K562 (cell line): Measurements from ENCODE around the gene NECTIN4. TPM values are rescaled to one million over a fixed set of nuclear protein-coding genes. Genes with fewer than 3 reads are reported as not detected.

Source experiments
- AFF4 ChIP-seq: sonication (generic); formaldehyde crosslinking; IDR thresholded peaks from 2 replicates; pipeline ENCODE4 v1.8.0; 2023; ENCODE audit warnings: mild to moderate bottlenecking, missing genetic modification reagents
- ARID1B ChIP-seq: fragments of 450-650 bp; IDR thresholded peaks from 2 replicates; pipeline ENCODE4 v1.6.1; 2016; ENCODE audit warnings: antibody characterized with exemption, mild to moderate bottlenecking, inconsistent platforms
- EHMT2 ChIP-seq: fragments of 450-650 bp; IDR thresholded peaks from 2 replicates; pipeline ENCODE4 v1.6.1; 2018; ENCODE audit warnings: antibody characterized with exemption
- ETS1 ChIP-seq: conservative IDR thresholded peaks from 2 replicates; pipeline ENCODE4 v1.6.1; 2011; ENCODE audit warnings: low read depth, mild to moderate bottlenecking, low read length; ENCODE audit not compliant: control insufficient read depth
- ETV5 ChIP-seq: sonication (generic); formaldehyde crosslinking; IDR thresholded peaks from 2 replicates; pipeline ENCODE4 v1.4.0; 2020; ENCODE audit warnings: low read depth, mild to moderate bottlenecking, missing genetic modification reagents
- HMGN3 ChIP-seq: IDR thresholded peaks from 2 replicates; pipeline ENCODE4 v1.6.1; 2011; ENCODE audit warnings: borderline replicate concordance, low read depth, mild to moderate bottlenecking, mixed read lengths, low read length; ENCODE audit not compliant: insufficient read length; ENCODE audit errors: extremely low read depth
- HNRNPLL ChIP-seq: fragments of 200-400 bp; formaldehyde crosslinking; IDR thresholded peaks from 2 replicates; pipeline ENCODE4 v1.6.1; 2017; ENCODE audit warnings: low read length, low read depth, mild to moderate bottlenecking; ENCODE audit not compliant: poor library complexity, severe bottlenecking
- IRF9 ChIP-seq: fragments of 450-650 bp; IDR thresholded peaks from 2 replicates; pipeline ENCODE4 v1.6.1; 2016; ENCODE audit warnings: missing biosample characterization, missing genetic modification characterization
- KDM1A ChIP-seq, 2 experiments: fragments of 450-650 bp; IDR thresholded peaks; 2 replicates each; pipeline ENCODE4 v1.6.1; 2016; ENCODE audit warnings: mild to moderate bottlenecking in 2 of 2
- NR1H2 ChIP-seq: sonication (generic); formaldehyde crosslinking; IDR thresholded peaks from 2 replicates; pipeline ENCODE4 v1.4.0; 2020; ENCODE audit warnings: mild to moderate bottlenecking, missing genetic modification reagents
- PATZ1 ChIP-seq: fragments of 250-450 bp; sonication (Bioruptor Pico); IDR thresholded peaks from 2 replicates; pipeline ENCODE4 v1.5.0; 2020; ENCODE audit warnings: mild to moderate bottlenecking, borderline replicate concordance
- POLR2B ChIP-seq: fragments of 450-650 bp; IDR thresholded peaks from 2 replicates; pipeline ENCODE4 v1.6.1; 2018; ENCODE audit warnings: low read depth; ENCODE audit not compliant: partially characterized antibody
- POLR2H ChIP-seq: IDR thresholded peaks from 2 replicates; pipeline ENCODE4 v1.6.1; 2016; ENCODE audit warnings: missing genetic modification characterization, low read depth, mild to moderate bottlenecking, control low read depth, missing compliant biosample characterization, moderate library complexity
- SP1 ChIP-seq: sonication (generic); formaldehyde crosslinking; IDR thresholded peaks from 2 replicates; pipeline ENCODE4 v1.8.1; 2022; ENCODE audit warnings: mild to moderate bottlenecking, missing genetic modification reagents
- SRSF9 ChIP-seq: fragments of 200-400 bp; formaldehyde crosslinking; IDR thresholded peaks from 2 replicates; pipeline ENCODE4 v1.6.1; 2017; ENCODE audit warnings: low read depth, low read length, borderline replicate concordance
- TSC22D4 ChIP-seq: fragments of 450-650 bp; IDR thresholded peaks from 2 replicates; pipeline ENCODE4 v1.6.1; 2016; ENCODE audit warnings: missing genetic modification characterization, missing biosample characterization, control low read depth
- WHSC1 ChIP-seq: IDR thresholded peaks from one replicate; pipeline ENCODE4 v1.6.1; 2012; ENCODE audit warnings: low read length, control low read depth, inconsistent platforms
- ZNF12 ChIP-seq: sonication (generic); formaldehyde crosslinking; IDR thresholded peaks from 2 replicates; pipeline ENCODE4 v1.4.0; 2020; ENCODE audit warnings: mild to moderate bottlenecking, missing genetic modification reagents
- ZNF24 ChIP-seq: fragments of 450-650 bp; IDR thresholded peaks from 2 replicates; pipeline ENCODE4 v1.6.1; 2016
- ZNF76 ChIP-seq: fragments of 250-450 bp; sonication (Bioruptor Pico); IDR thresholded peaks from 2 replicates; pipeline ENCODE4 v1.4.0; 2020; ENCODE audit warnings: mild to moderate bottlenecking, moderate library complexity, borderline replicate concordance
- polyA plus RNA-seq, 8 experiments: library from polyadenylated mRNA; depleted of rRNA in 4 of 8; stranded (reverse) in 5 of 8; unstranded in 3 of 8; fragments of >200 nt; fragmentation: Nextera tagmentation in 2 of 8; fragmentation: Illumina TruSeq in 1 of 8; extraction: Ambion mirVana in 2 of 8; extraction: Trizol in 1 of 8; gene quantifications; 2 replicates each; pipeline versions ENCODE4 v1.2.1 to v1.2.3, GENCODE V29; 2011 to 2014; ENCODE audit warnings: inconsistent platforms in 1 of 8, missing spikeins in 1 of 8
- total RNA-seq, 7 experiments: library from RNA; depleted of rRNA in 6 of 7; stranded (reverse); fragments of >200 nt in 6 of 7; fragmentation: Illumina TruSeq in 2 of 7; extraction: Trizol in 2 of 7; gene quantifications; 2 replicates each; pipeline versions ENCODE4 v1.2.1 to v1.2.3, GENCODE V29; 2011 to 2021; ENCODE audit warnings: low replicate concordance in 1 of 7

The NECTIN4 gene
- total and polyA plus RNA-seq, 9 of the 15 experiments (the other 6 are each of a cell fraction or from before 2014, with no cell fraction given) = 0.01 to 0.09 TPM; not detected in 7

GRCh38 chr1:161045736-161046604 is 43.4 kb downstream of the NECTIN4 start, which contains the start of gene USF1 (continued):
- TF ChIP-seq ZNF76 (CRISPR knock-in tag) (no peak), POLR2H (tag) (peak; percentile 93), KDM1A (IDR thresholded peaks at IDR 0.05) (no peak), HMGN3 (no peak), TSC22D4 (tag) (no peak), ZNF12 (CRISPR knock-in tag) (0 out of 2 replicates have a peak, but pooled peaks have one; percentile 30), HNRNPLL (no peak), ETV5 (CRISPR knock-in tag) (peak; percentile 64; the same call in 1 of the 2 replicates), NR1H2 (no peak), AFF4 (peak; percentile 3; the same call in 1 of the 2 replicates), EHMT2 (peak; percentile 95), ZNF24 (no peak), SP1 (peak; percentile 97), POLR2B (peak; percentile 81), ARID1B (no peak), IRF9 (tag) (no peak), ETS1 (0 out of 2 replicates have a peak, but pooled peaks have one; percentile 28), PATZ1 (CRISPR knock-in tag) (no peak), SRSF9 (no peak), WHSC1 (no peak)
